Measurements from ENCODE around the gene DDN.

The DDN gene

DNA sequence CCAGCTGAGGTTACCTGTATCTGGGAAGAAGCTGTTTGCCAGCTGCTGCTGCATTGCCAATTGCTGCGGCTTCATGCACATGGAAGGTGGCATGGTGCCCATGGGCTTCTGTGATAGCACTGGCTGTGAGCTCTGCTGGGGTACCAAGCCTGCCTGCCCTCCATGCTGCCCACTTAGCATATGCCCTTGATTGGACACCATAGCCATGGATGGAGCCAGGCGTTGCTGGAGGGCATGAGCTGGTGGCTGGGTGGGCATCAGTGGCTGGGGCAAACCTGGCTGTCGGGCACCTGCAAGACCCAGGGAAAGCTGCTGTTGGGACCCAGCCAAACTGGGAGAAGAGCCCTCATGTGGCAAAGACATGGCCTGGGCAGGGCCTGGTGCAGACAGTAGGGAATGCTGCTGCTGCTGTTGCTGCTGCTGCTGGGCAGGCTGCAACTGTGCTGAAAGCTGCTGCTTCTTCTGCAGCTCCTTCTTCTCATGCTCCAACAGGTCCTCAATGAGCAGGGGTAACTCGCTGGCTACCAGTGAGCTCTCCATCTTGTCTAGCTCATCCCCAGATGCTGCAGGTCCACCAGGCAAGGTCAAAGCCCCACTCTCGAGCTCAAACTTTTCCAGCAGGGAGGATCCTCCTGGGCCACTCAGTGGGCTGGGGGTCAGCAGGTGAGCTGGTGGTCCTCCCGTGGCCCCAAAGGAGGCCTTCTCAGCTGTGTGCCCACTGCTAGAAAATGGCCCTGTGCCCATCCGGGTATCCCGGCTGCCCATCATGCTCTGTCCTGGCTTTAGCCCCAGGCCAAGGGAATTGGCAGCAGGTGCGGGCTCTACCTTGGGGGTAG lies 38.2 kb upstream of the DDN start:
- H3K4me3 ChIP-seq (ENCODE audit: low read depth, low read length): no peak overlapping the region
- no peak overlapping the region for H4K91ac ChIP-seq (ENCODE audit: low read depth, low read length)
- H4K8ac ChIP-seq (ENCODE audit: low read depth, low read length): no peak overlapping the region
- no peaks in the 10 kb centered on the region for H3K79me1 ChIP-seq (ENCODE audit: low read length)
- no peak overlapping the region for H2BK120ac ChIP-seq (ENCODE audit: insufficient read depth, low read length, poor library complexity)
- peak overlapping the region; percentile 14 for H3K9ac ChIP-seq (ENCODE audit: low read length)
- H3K27me3 ChIP-seq (ENCODE audit: insufficient read depth, low read length): no peaks in the 10 kb centered on the region
- H3K23ac ChIP-seq (ENCODE audit: low read length): no peak overlapping the region
- peak overlapping the region; percentile 17 for H3K18ac ChIP-seq (ENCODE audit: low read length)
- H2BK5ac ChIP-seq (ENCODE audit: low read depth, low read length, poor library complexity): no peak overlapping the region
- H3K27ac ChIP-seq (ENCODE audit: low read depth, low read length): no peak overlapping the region
- H4K12ac ChIP-seq (ENCODE audit: low read depth, low read length): no peak overlapping the region
- no peak overlapping the region for H2BK12ac ChIP-seq (ENCODE audit: low read length)
- H3K9me3 ChIP-seq (ENCODE audit: insufficient read depth, low read depth, low read length): no peaks in the 10 kb centered on the region
- H3K4ac ChIP-seq (ENCODE audit: low read depth, low read length): no peak overlapping the region
- H3K4me2 ChIP-seq (ENCODE audit: low read length): no peak overlapping the region
- H3K36me3 ChIP-seq (ENCODE audit: control insufficient read depth in 1 of 2, insufficient read depth in 2 of 2, low read length in 2 of 2): peaks cover 80 to 83% of the 10 kb centered on the region in 2 experiments
- no peak overlapping the region for H2AK5ac ChIP-seq (ENCODE audit: low read length)
- H3K79me2 ChIP-seq (ENCODE audit: control insufficient read depth, insufficient read depth, low read length, poor library complexity): no peaks in the 10 kb centered on the region
- H2AFZ ChIP-seq (ENCODE audit: insufficient read depth, low read length, poor library complexity): no peak overlapping the region
- H3K14ac ChIP-seq (ENCODE audit: low read length): no peak overlapping the region
- H3K4me1 ChIP-seq (ENCODE audit: control insufficient read depth in 1 of 2, insufficient read depth in 2 of 2, low read length in 2 of 2): no peaks in the 10 kb centered on the region
- WGBS (ENCODE audit: extremely low coverage, insufficient coverage, insufficient read length): no CpG with 5 or more reads among the region's 9 CpGs
- DNase-seq: no peak

GRCh38 chr12:49036029-49036428 lies 36.9 kb upstream of the DDN start:
- H4K8ac ChIP-seq (ENCODE audit: low read depth, low read length): no peak overlapping the region
- H4K12ac ChIP-seq (ENCODE audit: low read depth, low read length): no peak overlapping the region
- H3K27ac ChIP-seq (ENCODE audit: low read depth, low read length): no peak overlapping the region
- H3K14ac ChIP-seq (ENCODE audit: low read length): no peak overlapping the region
- no peak overlapping the region for H2BK120ac ChIP-seq (ENCODE audit: insufficient read depth, low read length, poor library complexity)
- H3K18ac ChIP-seq (ENCODE audit: low read length): no peak overlapping the region
- no CpG with 5 or more reads among the region's 4 CpGs for WGBS (ENCODE audit: extremely low coverage, insufficient coverage, insufficient read length)
- H2BK5ac ChIP-seq (ENCODE audit: low read depth, low read length, poor library complexity): no peak overlapping the region
- no peaks in the 10 kb centered on the region for H3K27me3 ChIP-seq (ENCODE audit: insufficient read depth, low read length)
- H3K79me1 ChIP-seq (ENCODE audit: low read length): no peaks in the 10 kb centered on the region
- no peaks in the 10 kb centered on the region for H3K79me2 ChIP-seq (ENCODE audit: control insufficient read depth, insufficient read depth, low read length, poor library complexity)
- no peaks in the 10 kb centered on the region for H3K9me3 ChIP-seq (ENCODE audit: insufficient read depth, low read depth, low read length)
- H3K4ac ChIP-seq (ENCODE audit: low read depth, low read length): no peak overlapping the region
- DNase-seq: no peak
- no peak overlapping the region for H3K23ac ChIP-seq (ENCODE audit: low read length)
- H2AFZ ChIP-seq (ENCODE audit: insufficient read depth, low read length, poor library complexity): no peak overlapping the region
- no peaks in the 10 kb centered on the region for H3K4me1 ChIP-seq (ENCODE audit: control insufficient read depth in 1 of 2, insufficient read depth in 2 of 2, low read length in 2 of 2)
- no peak overlapping the region for H2AK5ac ChIP-seq (ENCODE audit: low read length)
- H3K36me3 ChIP-seq (ENCODE audit: control insufficient read depth in 1 of 2, insufficient read depth in 2 of 2, low read length in 2 of 2): peaks cover 80 to 83% of the 10 kb centered on the region in 2 experiments
- H2BK12ac ChIP-seq (ENCODE audit: low read length): no peak overlapping the region
- H3K4me2 ChIP-seq (ENCODE audit: low read length): no peak overlapping the region
- H3K9ac ChIP-seq (ENCODE audit: low read length): no peak overlapping the region
- no peak overlapping the region for H4K91ac ChIP-seq (ENCODE audit: low read depth, low read length)
- H3K4me3 ChIP-seq (ENCODE audit: low read depth, low read length): no peak overlapping the region

DNA sequence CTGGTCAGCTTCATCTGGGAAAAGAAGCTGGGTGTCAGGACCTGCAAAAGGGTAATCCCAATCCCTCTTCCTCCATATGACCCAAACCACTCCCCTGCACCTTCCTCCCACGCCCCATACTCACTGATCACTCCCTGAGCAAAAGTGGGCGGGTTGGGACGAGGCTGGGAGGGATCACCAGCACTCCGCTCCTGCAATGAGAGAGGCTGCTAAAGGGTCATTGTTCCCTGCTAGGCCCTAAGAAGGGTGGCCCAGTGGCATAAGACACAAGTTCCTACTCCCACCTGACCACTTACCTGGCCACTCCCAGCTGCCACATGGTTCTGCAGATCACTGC lies 35.1 kb upstream of the DDN start:
- no peak overlapping the region for H3K18ac ChIP-seq (ENCODE audit: low read length)
- no peak overlapping the region for H3K4ac ChIP-seq (ENCODE audit: low read depth, low read length)
- no peak overlapping the region for H4K91ac ChIP-seq (ENCODE audit: low read depth, low read length)
- H2BK120ac ChIP-seq (ENCODE audit: insufficient read depth, low read length, poor library complexity): no peak overlapping the region
- no peak overlapping the region for H3K4me2 ChIP-seq (ENCODE audit: low read length)
- H3K36me3 ChIP-seq (ENCODE audit: control insufficient read depth in 1 of 2, insufficient read depth in 2 of 2, low read length in 2 of 2): peaks cover 74 to 81% of the 10 kb centered on the region in 2 experiments
- no peak overlapping the region for H2BK12ac ChIP-seq (ENCODE audit: low read length)
- H3K27me3 ChIP-seq (ENCODE audit: insufficient read depth, low read length): no peaks in the 10 kb centered on the region
- H3K4me3 ChIP-seq (ENCODE audit: low read depth, low read length): no peak overlapping the region
- no peak overlapping the region for H4K8ac ChIP-seq (ENCODE audit: low read depth, low read length)
- no peaks in the 10 kb centered on the region for H3K79me1 ChIP-seq (ENCODE audit: low read length)
- no peak overlapping the region for H2AK5ac ChIP-seq (ENCODE audit: low read length)
- H2AFZ ChIP-seq (ENCODE audit: insufficient read depth, low read length, poor library complexity): no peak overlapping the region
- no peaks in the 10 kb centered on the region for H3K4me1 ChIP-seq (ENCODE audit: control insufficient read depth in 1 of 2, insufficient read depth in 2 of 2, low read length in 2 of 2)
- no peak overlapping the region for H3K14ac ChIP-seq (ENCODE audit: low read length)
- no peak overlapping the region for H3K27ac ChIP-seq (ENCODE audit: low read depth, low read length)
- H4K12ac ChIP-seq (ENCODE audit: low read depth, low read length): no peak overlapping the region
- no CpG with 5 or more reads among the region's 4 CpGs for WGBS (ENCODE audit: extremely low coverage, insufficient coverage, insufficient read length)
- no peak overlapping the region for H2BK5ac ChIP-seq (ENCODE audit: low read depth, low read length, poor library complexity)
- no peak overlapping the region for H3K23ac ChIP-seq (ENCODE audit: low read length)
- no peak for DNase-seq
- no peaks in the 10 kb centered on the region for H3K9me3 ChIP-seq (ENCODE audit: insufficient read depth, low read depth, low read length)
- H3K9ac ChIP-seq (ENCODE audit: low read length): no peak overlapping the region
- no peaks in the 10 kb centered on the region for H3K79me2 ChIP-seq (ENCODE audit: control insufficient read depth, insufficient read depth, low read length, poor library complexity)

DNA sequence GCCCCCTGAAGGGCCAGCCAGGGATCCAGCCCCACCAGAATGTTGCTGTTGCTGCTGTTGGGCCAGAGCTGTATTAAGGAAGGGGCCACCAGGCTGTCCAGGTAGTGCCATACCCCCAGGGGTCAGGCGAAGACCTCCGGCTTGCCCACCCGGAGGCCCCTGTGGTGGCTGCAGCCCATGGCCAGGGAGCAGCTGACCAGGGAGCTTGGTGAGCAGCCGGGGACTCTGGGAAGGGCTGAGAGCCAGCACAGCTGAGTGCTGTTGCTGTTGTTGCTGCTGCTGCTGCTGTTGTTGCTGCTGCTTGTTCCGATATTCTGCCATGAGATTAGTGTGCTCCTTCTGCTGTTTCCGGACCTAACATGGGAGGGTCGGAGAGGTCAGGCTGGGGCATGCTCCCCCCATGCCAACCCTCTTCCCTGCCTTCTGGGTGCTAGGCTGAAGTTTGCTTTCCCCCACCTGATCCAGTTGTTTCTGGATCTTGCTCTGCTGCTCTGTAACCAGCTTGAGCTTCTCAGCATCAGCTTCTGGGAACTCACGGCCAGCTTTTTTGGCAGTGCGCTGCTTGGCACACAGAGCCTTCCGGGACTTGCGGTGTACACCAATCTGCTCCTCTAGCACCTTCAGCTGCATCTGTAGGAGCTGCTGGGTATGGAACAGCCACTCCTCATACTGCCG lies 34.6 kb upstream of the DDN start:
- no peak overlapping the region for H3K4ac ChIP-seq (ENCODE audit: low read depth, low read length)
- DNase-seq: no peak
- no peaks in the 10 kb centered on the region for H3K79me2 ChIP-seq (ENCODE audit: control insufficient read depth, insufficient read depth, low read length, poor library complexity)
- H3K9me3 ChIP-seq (ENCODE audit: insufficient read depth, low read depth, low read length): no peaks in the 10 kb centered on the region
- no peaks in the 10 kb centered on the region for H3K27me3 ChIP-seq (ENCODE audit: insufficient read depth, low read length)
- H2AFZ ChIP-seq (ENCODE audit: insufficient read depth, low read length, poor library complexity): no peak overlapping the region
- H3K4me1 ChIP-seq (ENCODE audit: control insufficient read depth in 1 of 2, insufficient read depth in 2 of 2, low read length in 2 of 2): no peaks in the 10 kb centered on the region
- no peak overlapping the region for H2BK5ac ChIP-seq (ENCODE audit: low read depth, low read length, poor library complexity)
- no peak overlapping the region for H3K18ac ChIP-seq (ENCODE audit: low read length)
- no peak overlapping the region for H3K14ac ChIP-seq (ENCODE audit: low read length)
- no peak overlapping the region for H3K9ac ChIP-seq (ENCODE audit: low read length)
- no peaks in the 10 kb centered on the region for H3K79me1 ChIP-seq (ENCODE audit: low read length)
- no CpG with 5 or more reads among the region's 12 CpGs for WGBS (ENCODE audit: extremely low coverage, insufficient coverage, insufficient read length)
- H3K4me3 ChIP-seq (ENCODE audit: low read depth, low read length): no peak overlapping the region
- H4K12ac ChIP-seq (ENCODE audit: low read depth, low read length): no peak overlapping the region
- H3K36me3 ChIP-seq (ENCODE audit: control insufficient read depth in 1 of 2, insufficient read depth in 2 of 2, low read length in 2 of 2): peaks cover 75 to 81% of the 10 kb centered on the region in 2 experiments
- no peak overlapping the region for H3K27ac ChIP-seq (ENCODE audit: low read depth, low read length)
- H4K8ac ChIP-seq (ENCODE audit: low read depth, low read length): no peak overlapping the region
- H4K91ac ChIP-seq (ENCODE audit: low read depth, low read length): no peak overlapping the region
- H3K23ac ChIP-seq (ENCODE audit: low read length): no peak overlapping the region
- no peak overlapping the region for H2AK5ac ChIP-seq (ENCODE audit: low read length)
- no peak overlapping the region for H2BK120ac ChIP-seq (ENCODE audit: insufficient read depth, low read length, poor library complexity)
- no peak overlapping the region for H3K4me2 ChIP-seq (ENCODE audit: low read length)
- H2BK12ac ChIP-seq (ENCODE audit: low read length): no peak overlapping the region

All from trophoblast cell (in vitro differentiated cells and primary cell).